Hematopoietic multipotent progenitor cell (in vitro differentiated cells): ENCODE data around the gene NME9. TPM values are rescaled to one million over a fixed set of nuclear protein-coding genes. Genes with fewer than 3 reads are reported as not detected.

ENCODE experiments used
- DNase-seq, 3 donors: peaks; one replicate each; pipeline ENCODE4 v3.0.0-alpha.2; 2011 to 2015; ENCODE audit warnings: low read depth in 2 of 3, low spot score in 2 of 3
- total RNA-seq: library from RNA; depleted of rRNA; stranded (reverse); fragments of >200 nt; gene quantifications from one replicate; pipeline ENCODE4 v1.2.3, GENCODE V29; 2012

Gene NME9
- total RNA-seq, 1 donor: 1.1 TPM

DNA sequence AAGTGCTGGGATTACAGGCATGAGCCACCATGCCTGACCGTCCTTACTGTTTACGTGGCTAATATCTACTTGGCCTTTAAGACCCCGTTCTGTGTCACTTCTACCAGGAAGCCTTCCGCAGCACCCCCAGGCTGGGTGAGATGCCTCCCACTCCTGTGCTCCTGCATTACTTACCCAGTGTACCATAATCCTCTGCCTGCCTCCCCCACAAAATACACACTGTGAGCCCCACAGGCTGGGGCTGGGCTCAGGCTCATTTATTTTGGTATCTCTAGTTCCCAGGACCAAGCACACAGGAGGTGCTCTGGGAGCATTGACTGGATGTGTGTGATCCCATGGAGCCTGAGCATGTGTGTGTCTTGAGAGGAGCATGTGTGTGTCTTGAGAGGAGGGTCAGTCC, 33.7 kb upstream of the NME9 start:
- no peak for DNase-seq

DNA sequence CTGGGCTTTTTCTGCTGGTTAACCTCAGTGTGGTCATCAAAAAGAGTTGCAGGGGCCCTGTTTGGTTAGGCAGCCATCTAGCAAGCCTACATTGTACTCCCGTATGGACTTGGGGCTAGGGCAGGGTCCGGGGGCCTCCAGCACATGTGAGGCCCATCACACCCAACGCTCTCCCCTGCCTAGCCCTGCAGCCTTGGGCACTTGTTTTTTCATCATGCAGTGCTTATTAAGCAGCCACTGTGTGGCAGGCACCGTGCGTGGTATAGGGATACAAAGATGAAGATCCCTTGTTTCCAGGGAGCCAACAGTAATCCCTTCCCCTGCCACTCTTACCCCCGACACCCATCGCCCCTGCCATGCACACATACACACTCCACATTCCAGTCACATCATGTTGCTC, 32.9 kb upstream of the NME9 start:
- no peak for DNase-seq

DNA sequence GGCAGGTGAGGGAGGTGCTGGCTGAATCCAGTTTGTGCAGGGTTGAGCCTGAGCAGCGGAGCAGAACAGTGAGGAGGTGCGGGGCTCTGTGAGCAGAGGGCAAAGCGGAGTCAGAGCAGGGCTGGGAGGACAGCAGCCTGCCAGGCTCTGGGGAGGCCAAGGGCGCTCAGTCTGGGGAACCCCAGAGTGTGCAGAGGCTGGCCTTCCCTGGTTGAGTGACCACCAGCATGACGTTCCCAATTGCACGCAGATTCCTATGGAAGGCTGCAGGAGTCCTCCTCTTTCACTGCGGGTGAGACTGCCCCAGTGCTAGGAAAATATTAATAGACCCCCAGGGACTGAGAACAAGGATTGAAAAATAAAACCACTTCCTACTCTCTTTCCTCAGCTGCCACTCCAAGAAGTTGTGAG, 31.9 kb upstream of the NME9 start:
- no peak for DNase-seq

DNA sequence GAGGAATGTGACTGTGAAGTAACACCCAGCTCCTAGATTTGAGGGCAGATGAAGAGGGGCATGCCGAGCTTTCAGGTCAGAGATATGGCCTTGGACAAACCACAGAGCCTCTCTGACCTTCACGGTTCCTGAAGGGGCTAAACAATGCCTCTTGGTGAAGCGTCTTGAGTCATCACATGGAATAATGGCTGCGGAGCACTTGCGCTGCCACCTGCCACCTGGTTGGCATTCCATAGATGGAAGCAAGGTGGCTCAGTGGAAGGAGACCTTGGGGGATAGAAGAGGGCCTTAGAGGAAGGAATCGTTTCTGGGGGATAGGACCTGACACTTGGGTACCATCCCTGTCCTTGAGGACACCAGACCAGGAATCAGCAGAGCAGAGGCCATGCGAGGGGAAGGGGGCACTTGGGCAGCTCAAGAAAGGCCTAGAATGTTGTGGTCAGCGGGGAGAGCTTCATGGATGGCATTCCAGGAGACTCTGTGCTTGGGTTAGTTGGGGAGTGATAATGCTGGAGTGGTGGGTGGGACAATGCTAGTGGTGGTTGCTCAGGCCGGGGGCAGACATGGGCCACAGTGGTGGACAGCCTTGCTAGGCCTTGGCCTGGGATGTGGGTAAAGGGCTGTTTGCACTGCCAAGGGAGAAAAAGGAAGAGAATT, 31.3 kb upstream of the NME9 start:
- DNase-seq: no peak

DNA sequence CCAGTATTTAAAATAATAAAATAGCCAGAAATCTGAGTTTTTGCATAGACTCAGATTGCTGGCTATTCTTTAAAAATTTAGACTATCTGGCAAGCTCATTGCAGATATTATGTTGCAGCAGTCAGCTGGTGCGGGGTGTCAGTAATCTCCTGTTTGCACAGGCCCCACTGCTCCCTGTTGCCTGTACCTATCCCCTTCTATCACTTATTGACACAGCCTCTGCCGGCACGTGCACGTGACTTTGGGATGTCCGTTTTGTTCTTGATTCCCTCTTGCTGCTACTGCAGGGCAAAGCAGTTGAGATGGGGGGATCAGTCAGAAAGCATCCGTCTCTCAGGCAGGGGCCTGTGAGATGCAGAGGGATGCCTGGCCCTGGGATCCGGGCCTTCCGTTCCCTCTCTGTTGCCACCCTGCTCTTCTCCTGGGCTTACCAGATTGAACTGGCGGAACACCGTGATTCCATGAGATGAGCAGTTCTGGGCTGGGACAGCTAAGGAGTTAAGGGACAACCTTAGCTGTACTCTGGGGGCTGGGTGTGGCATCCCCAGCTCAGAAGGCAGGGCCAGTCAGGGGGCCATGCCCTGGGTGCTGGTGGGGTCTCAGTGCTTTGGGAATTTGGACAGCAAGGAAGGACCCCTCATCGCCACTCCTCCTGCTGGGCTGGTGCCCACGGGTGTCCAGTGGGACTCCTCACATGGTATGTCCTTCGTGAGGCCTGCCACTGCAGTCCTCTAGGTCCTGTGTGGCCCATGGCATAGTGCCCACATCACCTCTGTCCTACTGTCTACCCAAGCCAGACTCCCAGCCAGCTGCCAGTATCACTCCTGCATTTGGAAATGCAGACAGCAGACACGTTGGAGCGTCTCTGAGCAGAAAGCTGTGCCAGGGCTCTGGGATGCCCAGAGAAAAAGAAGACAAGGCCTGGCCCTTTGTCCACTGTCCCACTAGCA, 30.5 kb upstream of the NME9 start:
- no peak for DNase-seq

DNA sequence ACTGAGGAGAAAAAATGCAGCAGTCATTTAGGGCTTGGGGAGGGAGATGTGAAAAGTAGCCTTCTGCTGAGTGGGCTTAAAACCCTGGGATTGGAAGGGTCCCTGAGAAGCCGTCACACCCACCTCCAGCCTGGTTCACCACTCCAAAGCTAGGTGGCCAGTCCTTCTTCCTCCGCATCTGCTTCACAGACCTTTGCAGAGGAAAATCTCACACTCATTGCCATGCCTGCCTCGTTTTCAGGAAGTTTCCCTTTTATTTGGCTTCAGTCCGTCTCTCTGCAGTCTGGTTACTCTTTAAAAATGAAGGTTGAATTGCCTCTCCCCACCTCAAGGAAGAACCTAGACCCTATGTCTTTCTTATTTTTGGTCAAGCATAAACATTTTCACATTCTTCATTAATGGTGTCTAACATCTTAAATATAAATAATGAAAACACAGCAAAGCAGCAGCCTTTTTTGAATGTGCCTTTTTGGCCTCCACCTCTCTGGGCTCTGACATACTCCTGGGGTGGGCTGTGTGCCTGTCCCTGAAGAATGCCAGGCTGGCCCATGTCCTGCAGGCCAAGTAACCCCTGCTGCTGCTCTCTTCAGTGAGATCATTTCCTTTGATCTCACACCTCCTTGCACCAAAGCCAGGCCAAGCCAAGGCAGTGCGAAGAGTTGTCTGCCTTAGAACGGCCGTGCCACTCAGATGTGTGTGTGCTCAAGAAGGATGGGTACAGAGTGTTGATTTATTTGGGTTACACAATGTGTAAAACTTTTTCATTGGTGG, 29.7 kb upstream of the NME9 start:
- DNase-seq: no peak

DNA sequence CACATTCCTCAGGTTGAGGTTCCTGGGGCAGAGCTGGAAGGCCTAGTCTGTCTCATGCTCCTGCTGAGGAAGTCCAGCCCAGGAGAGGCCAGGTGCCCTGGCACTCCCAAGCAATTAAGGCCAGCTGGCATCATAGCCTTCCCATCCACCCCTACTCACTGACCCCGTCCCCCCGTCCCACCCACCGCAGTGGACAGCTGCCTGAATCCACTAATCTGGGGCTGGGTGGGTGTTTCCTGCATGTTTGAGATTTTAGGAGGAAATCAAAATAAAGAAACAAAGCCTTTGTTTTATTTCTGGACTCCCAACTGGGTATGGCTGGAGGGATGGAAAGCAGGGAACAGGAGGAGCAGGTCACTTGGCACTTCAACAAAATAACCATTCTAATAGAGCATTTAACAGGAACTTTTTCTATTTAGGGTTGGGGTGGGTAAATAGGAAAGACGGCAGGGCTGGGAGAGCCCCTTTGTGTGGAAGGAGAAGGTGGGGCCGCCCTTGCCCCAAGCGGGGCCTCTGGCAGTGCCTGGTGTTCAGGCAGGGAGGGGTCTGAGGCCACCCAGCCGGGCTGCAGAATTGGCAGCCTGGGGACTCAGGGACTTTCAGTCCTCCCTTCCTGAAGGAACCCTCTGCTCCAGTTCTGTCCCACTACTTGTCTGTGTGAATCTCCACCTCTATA, 27.2 kb upstream of the NME9 start:
- DNase-seq: no peak

DNA sequence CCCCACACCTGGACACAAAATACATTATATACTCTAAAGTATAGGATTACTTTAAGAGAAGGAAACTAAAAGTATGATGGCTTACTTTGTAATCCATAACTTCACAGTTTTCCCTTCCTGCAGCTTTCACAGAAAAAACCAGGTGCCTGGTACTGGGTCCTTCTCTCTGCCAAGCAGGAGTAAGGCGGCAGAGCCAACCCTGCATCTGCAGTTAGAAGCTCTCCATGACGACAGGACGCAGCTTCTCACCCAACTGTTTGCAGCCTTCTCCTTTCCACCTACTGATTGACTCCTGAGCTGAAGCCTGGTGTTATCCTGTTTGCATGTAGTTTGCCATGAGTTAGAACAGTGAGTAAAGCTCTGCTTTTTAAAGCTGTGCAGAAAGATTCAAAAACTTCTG, 25.4 kb upstream of the NME9 start:
- DNase-seq: no peak

DNA sequence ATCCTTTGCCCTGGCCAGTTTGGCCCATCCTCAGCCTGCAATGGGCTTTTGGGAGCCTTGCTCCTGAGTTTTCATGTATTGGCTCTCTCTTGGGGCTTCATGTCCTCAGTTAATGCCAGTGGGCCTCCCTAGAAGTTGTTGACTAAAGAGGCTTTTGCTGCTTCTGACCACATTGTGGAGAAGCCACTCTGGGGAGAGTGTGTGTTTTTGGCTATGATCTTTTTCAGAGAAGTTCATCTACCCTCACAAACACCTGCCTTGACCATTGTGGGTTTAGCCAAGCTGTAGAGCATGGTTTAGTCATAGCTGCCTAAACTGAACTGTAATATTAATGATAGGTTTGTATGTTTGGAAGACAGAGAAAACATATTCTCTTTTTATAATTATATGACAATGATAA, 24.7 kb upstream of the NME9 start:
- no peak for DNase-seq

DNA sequence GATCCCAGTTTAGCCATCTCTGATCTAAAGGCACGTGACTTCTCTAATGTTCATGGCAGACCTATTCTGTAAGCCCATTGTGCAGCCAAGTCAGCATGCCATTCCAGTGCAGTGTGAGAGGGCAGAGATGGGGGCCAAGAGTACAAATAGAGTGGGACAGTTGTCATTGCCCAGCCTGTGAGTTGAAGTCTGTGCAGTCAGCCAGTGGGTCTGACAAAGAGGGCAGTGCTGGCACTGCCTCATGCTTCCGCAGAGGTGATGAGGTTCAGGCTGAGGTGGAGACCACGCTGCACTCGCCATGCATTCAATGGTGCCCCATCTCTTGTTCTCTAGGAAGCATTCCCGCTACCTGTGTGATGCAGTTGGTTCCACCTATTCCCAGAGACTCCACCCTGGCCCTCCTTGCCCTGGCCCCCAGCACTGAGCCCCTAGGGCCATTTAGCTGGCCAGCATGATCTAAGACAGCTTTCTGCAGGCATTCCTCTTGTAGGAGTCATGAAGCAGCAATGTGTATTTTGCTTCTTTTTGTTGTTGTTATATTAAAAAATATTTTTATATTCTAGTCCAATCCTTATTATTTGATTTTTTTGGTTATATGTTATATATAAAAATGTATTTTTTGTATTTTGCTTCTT, 22.4 kb upstream of the NME9 start:
- DNase-seq: no peak

DNA sequence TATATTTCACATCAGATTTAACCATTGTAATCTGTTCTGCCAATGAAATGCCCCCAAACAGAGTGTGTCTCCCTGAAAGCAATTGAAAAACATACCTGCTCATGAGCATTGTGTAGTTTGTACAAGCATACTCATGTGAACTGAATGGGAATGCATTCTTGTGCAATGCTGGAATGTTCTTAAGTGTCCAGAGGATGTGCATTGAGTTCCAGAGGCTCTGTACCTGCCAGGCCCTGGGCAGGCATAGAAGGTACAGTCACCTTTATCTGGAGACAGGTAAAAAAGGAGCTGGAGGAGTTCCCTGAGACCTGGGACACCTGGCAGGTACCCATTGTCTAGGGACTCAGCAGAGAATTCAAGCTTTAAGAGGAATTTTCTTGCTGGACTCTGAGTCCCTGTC, 21.5 kb upstream of the NME9 start:
- DNase-seq: no peak

DNA sequence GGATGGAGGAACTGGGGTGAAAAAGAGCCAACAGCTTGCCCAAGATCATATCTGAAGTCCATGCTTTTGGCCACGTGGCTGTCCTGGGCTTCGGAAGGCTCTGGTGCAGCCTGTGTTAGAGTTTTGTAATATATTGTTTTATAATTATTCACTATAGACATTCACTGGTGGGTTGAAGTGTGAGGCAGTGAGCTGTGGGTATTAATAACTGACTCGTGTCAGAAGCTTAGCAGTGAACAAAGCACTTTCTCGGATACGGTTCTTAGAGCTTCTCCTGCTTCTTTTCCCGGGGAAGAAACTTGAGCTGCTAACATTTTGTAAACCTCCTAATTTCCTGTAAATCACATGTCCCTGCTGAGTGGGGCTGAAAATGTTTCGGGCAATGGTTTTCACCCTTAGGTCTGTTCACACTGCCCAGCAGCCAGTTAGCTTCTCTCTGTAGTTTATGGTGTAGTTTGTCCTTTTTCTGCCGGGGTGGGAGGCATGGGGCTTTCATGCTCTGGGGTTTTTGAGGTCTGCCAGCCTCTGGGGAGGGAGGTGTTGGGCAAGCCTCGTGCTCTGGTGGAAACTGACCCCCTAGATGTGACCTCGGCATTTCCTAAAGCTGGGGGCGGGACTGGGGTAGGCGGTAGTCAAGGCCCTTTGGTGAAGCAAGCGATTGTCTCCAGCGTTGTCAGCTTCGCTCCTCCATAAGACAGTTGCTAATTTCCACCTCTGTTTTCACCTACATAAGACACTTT, 20.4 kb upstream of the NME9 start:
- no peak for DNase-seq

DNA sequence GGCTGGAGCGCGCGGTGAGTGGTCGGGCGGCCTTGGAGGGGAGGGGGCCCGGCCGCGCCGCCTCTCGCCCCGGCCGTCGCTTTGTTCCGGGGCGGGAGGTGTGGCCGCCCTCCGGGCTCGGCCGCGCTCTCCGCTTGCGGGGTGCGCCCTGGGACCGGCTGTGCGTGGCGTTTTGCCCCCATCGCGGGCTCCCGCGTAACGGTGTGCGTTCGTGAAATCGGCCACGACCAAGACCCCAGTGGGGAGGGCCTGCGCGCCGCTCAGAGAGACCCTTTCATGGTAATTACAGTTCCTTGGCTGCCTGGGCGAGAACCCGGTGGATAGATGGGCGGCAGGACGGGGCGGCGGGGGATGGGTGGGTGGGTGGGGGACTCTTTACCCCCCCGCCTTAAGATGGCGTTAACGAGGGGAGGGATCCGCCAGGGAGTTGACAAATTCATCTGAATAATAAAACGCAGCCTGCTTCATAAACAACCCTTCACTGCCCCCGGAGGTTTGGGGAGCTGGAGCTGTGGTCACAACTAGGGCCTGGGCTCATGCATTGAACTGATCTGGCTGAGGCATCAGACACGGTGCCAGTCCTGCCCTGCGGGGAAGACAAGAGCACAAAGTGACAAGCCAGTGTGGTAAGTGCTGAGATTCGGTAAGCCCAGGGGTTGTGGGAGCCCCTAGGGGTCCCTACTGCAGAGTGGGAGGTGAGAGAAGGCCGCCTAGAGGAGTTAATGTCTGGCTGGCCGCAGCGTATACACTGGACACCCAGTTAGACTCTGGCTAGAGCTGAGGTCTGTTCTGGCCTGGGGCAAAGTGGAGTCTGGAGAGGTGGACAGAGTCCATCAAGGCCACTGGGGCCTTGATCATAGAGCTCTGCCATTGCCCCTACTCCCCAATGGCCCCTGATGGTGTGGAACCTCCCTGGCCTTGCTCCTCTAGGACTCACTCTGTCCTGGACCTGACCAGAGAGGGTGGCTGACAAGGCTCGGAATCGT, 19.4 kb upstream of the NME9 start:
- peak in 1 of 3 donors; percentile 53 for DNase-seq

DNA sequence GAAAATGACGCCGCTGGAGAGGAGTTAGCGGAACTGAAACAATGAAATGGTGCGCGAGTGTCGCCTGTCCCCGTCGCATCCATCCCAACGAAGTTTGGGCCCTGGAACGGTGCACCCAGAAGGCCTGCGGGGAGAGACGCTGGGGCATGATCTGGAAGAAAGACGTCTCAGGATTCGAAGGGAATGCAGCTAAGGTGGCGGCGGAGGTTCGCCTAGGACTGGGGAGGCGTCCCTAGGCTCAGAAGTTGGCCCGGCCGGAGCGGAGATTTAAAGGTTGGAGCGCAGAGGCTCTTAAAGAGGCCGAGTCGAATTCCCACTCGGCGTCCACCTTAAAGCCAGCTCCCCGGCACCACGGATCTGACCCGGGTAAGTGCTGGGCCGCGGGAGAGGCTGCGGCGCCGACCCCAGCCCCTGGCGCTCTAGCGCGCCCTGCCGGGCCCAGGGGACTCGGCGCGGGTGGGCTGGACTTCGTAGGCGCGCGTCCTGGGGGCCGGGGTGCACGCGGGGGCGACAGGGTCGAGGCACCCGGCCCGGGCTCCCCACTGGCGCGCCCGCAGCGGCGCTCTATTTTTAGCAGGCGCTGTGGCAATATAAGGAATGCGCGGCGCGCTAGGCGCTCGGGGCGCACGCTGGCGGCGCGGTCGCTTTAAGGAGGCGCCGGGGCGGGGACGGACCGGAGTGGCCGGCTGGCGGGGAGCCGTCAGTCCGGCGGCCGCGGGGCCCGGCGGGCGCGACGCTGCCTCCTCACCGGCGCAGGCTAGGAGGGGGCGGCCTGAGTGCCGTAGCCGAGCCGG, 18.5 kb upstream of the NME9 start, which contains the start of gene MRAS:
MRAS (plus strand) TSS at position 620 of the 794 bp plus-strand sequence. CDS start 24,305 bp downstream, outside the sequence.
- DNase-seq: peak in 2 of 3 donors; percentile 66 to 69

DNA sequence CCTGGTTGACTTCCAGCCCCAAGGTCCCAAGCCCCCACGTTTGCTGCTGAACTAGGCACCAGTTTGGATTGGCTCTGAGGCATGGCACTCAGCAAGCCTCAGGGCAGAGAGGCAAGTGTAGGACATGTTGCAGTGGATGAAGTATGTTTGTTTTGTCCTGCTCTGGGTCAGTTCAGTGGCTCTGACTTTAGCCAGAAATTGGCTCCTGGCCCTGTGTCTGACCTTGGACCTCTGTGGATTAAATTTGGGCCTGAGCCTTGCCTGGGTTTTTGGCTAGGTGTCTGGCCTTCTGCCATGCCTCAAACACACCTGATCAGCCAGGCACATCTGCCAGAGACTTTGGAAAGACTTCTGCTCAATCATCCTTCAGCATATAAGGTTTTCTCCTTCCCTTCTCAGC, 15.1 kb upstream of the NME9 start:
- DNase-seq: no peak

DNA sequence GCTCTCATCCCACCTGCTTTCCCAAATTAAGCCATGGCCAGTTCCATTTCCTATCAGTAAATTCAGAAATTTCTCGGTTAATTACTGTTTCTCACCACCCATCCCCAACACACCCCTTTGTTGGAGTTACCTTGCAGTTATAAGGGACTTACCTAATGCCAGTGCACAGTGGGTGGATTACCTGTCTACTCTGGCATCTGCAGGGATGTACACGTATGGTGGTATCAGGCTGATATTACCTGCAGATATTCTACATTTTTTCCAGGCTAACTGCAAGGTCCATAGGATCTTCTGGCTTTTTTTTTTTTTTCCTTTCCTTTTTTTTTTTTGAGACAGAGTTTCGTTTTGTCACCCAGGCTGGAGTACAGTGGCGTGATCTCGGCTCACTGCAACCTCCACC, 10.9 kb upstream of the NME9 start:
- no peak for DNase-seq

DNA sequence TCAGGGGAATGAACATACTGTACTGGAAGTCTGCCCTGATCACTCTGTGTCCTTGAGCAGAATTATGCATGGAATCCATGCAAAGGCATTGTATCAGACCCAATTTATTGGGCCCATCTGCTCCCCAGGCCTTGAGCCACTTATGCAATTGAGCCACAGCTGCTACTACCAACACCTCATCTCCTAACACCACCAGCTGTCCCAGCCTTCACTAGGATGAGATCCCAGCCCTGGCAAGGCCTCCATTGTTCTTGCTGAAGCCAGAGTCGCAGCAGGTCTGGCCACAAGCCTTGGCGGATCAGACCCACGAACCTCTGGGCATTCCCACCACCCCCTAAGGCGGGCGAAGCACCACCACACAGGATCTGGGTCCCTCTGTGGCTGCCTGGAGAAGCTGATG, 9.2 kb upstream of the NME9 start:
- no peak for DNase-seq

DNA sequence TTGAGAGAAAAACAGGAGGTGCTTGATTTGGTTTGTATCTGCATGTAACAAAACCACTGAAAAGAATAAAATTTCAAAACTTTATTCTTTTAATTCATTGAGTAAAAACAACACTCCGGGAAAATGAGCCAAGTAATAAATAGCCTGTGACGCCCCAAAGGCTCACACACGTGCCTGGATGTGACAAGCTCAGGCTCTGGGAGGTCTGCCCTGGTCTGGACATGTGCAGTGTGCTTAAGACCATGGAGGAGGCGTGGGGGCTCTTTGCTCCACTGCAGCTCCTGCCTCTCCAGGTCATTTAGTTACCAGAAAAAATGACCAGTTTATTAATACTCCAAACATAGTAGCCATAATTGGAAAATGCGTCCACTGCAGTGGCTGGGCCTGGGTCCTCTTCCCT, 8.6 kb upstream of the NME9 start:
- no peak for DNase-seq
